ENCODE measurements around the gene FUZ. TPM values are rescaled to one million over a fixed set of nuclear protein-coding genes. Genes with fewer than 3 reads are reported as not detected.

FUZ gene
- total and polyA plus RNA-seq, 2 donors (not counting 1 experiment from before 2014, with no cell fraction given) = 30.2 to 31.5 TPM

- H3K4me1 Mint-ChIP-seq = peaks cover 63% of the 10 kb centered on the region
- Histone ChIP-seq H4K20me1 (ENCODE audit: control insufficient read depth, insufficient read depth, low read length, poor library complexity, severe bottlenecking) (peaks cover 23% of the 10 kb centered on the region), H3K27ac (ENCODE audit: low read length in 2 of 2) (no peak overlapping the region), H3K9ac (ENCODE audit: low read length) (no peak overlapping the region), H3K4me3 (ENCODE audit: control extremely low read depth in 1 of 5, extremely low read depth in 1 of 5, insufficient read depth in 1 of 5, low read depth in 2 of 5, low read length in 4 of 5) (no peak overlapping the region), H3K4me1 (ENCODE audit: control insufficient read depth in 2 of 2, insufficient read depth in 2 of 2, low read length in 2 of 2) (peaks cover 47 to 64% of the 10 kb centered on the region in 2 donors), H3K9me3 (ENCODE audit: control extremely low read depth in 1 of 3, control insufficient read depth in 2 of 3, insufficient read depth in 1 of 3, low read length in 2 of 3) (peaks cover 0 to 6% (median 0%) of the 10 kb centered on the region in 3 donors), H3K79me2 (ENCODE audit: control insufficient read depth, insufficient read depth, low read length) (peaks cover 33% of the 10 kb centered on the region), H3K4me2 (replicated peaks; ENCODE audit: low read depth, low read length, poor library complexity, severe bottlenecking) (no peak overlapping the region), H3K36me3 (replicated peaks in 1 of 2; ENCODE audit: control extremely low read depth in 1 of 2, control insufficient read depth in 1 of 2, extremely low read depth in 1 of 2, insufficient read depth in 2 of 2, low read length in 1 of 2) (no peaks in the 10 kb centered on the region), H2AFZ (ENCODE audit: insufficient read depth, low read depth, low read length, poor library complexity, severe bottlenecking) (no peak overlapping the region), H3K27me3 (replicated peaks in 1 of 4; ENCODE audit: control extremely low read depth in 1 of 4, control insufficient read depth in 3 of 4, insufficient read depth in 4 of 4, low read length in 3 of 4) (no peaks in the 10 kb centered on the region)
- ChIA-PET POLR2A (interaction anchor here (1.3 to 4.8 kb wide), 2 partner anchors 28 to 36 kb away, joined by 6 to 23 read pairs; partner anchors contain the start of genes AKT1S1, FUZ and TBC1D17), CTCF (interaction anchor here (0.8 to 1.3 kb wide), 2 partner anchors 89 to 170 kb away, joined by 3 read pairs; no protein-coding TSS in a partner anchor)
- no peak for DNase-seq
- WGBS (ENCODE audit: insufficient coverage) = 80% methylated on average over 1 of the region's 3 CpGs
- ATAC-seq (ENCODE audit: low read depth) = no peak
- TF ChIP-seq CTCF (IDR thresholded peaks at IDR 0.05) (no peak), EZH2 (IDR thresholded peaks at IDR 0.05; ENCODE audit: borderline replicate concordance, insufficient read depth, low read depth, low read length, poor library complexity, severe bottlenecking) (no peak)
- H3K27me3 Mint-ChIP-seq = no peaks in the 10 kb centered on the region
- no peaks in the 10 kb centered on the region for H3K9me3 Mint-ChIP-seq (ENCODE audit: insufficient read depth)
- peak overlapping the region; percentile 79 for H3K4me3 Mint-ChIP-seq
- peak overlapping the region; percentile 67 for H3K27ac Mint-ChIP-seq
- intact Hi-C loops (cut with micrococcal nuclease) = no loop called here
Measured at GRCh38 chr19:49848938-49849337, 35.8 kb upstream of the FUZ start.
